ENCODE results near the gene FAM180A. TPM values are rescaled to one million over a fixed set of nuclear protein-coding genes. Genes with fewer than 3 reads are reported as not detected.

Gene FAM180A
- total RNA-seq, 1 donor from 2014 or later: 0.26 TPM

- Histone ChIP-seq H3K36me3 (ENCODE audit: control insufficient read depth, insufficient read depth, low read length) (no peaks in the 10 kb centered on the region), H3K27me3 (ENCODE audit: control insufficient read depth, insufficient read depth, low read length) (no peaks in the 10 kb centered on the region), H3K4me3 (ENCODE audit: low read depth, low read length) (no peak overlapping the region)
- no peak for TF ChIP-seq CTCF (IDR thresholded peaks at IDR 0.05; ENCODE audit: insufficient read depth, low read length, severe bottlenecking)
- no peak for FAIRE-seq
- DNase-seq (ENCODE audit: low read depth): no peak
These were observed 28.9 kb downstream of the FAM180A start for GRCh38 chr7:135719688-135720087.

GRCh38 chr7:135718794-135719437 lies 29.7 kb downstream of the FAM180A start:
- no peak for FAIRE-seq

GRCh38 chr7:135718219-135718618 lies 30.4 kb downstream of the FAM180A start:
- FAIRE-seq (no peak), DNase-seq (ENCODE audit: low read depth) (no peak)
- no peaks in the 10 kb centered on the region for H3K36me3 ChIP-seq (ENCODE audit: control insufficient read depth, insufficient read depth, low read length)
- H3K27me3 ChIP-seq (ENCODE audit: control insufficient read depth, insufficient read depth, low read length): no peaks in the 10 kb centered on the region
- TF ChIP-seq CTCF (IDR thresholded peaks at IDR 0.05; ENCODE audit: insufficient read depth, low read length, severe bottlenecking): no peak
- H3K4me3 ChIP-seq (ENCODE audit: low read depth, low read length): no peak overlapping the region

More at GRCh38 chr7:135718794-135719437, 29.7 kb downstream of the FAM180A start:
- Histone ChIP-seq H3K36me3 (ENCODE audit: control insufficient read depth, insufficient read depth, low read length) (no peaks in the 10 kb centered on the region), H3K4me3 (ENCODE audit: low read depth, low read length) (no peak overlapping the region), H3K27me3 (ENCODE audit: control insufficient read depth, insufficient read depth, low read length) (no peaks in the 10 kb centered on the region)
- no peak for DNase-seq (ENCODE audit: low read depth)
- no peak for TF ChIP-seq CTCF (IDR thresholded peaks at IDR 0.05; ENCODE audit: insufficient read depth, low read length, severe bottlenecking)

GRCh38 chr7:135717693-135718092 lies 30.9 kb downstream of the FAM180A start:
- no peaks in the 10 kb centered on the region for H3K36me3 ChIP-seq (ENCODE audit: control insufficient read depth, insufficient read depth, low read length)
- no peaks in the 10 kb centered on the region for H3K27me3 ChIP-seq (ENCODE audit: control insufficient read depth, insufficient read depth, low read length)
- no peak for FAIRE-seq
- H3K4me3 ChIP-seq (ENCODE audit: low read depth, low read length): no peak overlapping the region
- DNase-seq (ENCODE audit: low read depth): no peak
- no peak for TF ChIP-seq CTCF (IDR thresholded peaks at IDR 0.05; ENCODE audit: insufficient read depth, low read length, severe bottlenecking)

- no peaks in the 10 kb centered on the region for H3K27me3 ChIP-seq (ENCODE audit: control insufficient read depth, insufficient read depth, low read length)
- FAIRE-seq: no peak
- H3K4me3 ChIP-seq (ENCODE audit: low read depth, low read length): no peak overlapping the region
- TF ChIP-seq CTCF (IDR thresholded peaks at IDR 0.05; ENCODE audit: insufficient read depth, low read length, severe bottlenecking): no peak
- DNase-seq (ENCODE audit: low read depth): peak; percentile 59
- no peaks in the 10 kb centered on the region for H3K36me3 ChIP-seq (ENCODE audit: control insufficient read depth, insufficient read depth, low read length)
These were observed 31.9 kb downstream of the FAM180A start for GRCh38 chr7:135716677-135717238.

- H3K27me3 ChIP-seq (ENCODE audit: control insufficient read depth, insufficient read depth, low read length): no peaks in the 10 kb centered on the region
- no peaks in the 10 kb centered on the region for H3K36me3 ChIP-seq (ENCODE audit: control insufficient read depth, insufficient read depth, low read length)
- DNase-seq (ENCODE audit: low read depth) (no peak), FAIRE-seq (no peak)
- no peak overlapping the region for H3K4me3 ChIP-seq (ENCODE audit: low read depth, low read length)
- no peak for TF ChIP-seq CTCF (IDR thresholded peaks at IDR 0.05; ENCODE audit: insufficient read depth, low read length, severe bottlenecking)
These were observed 32.9 kb downstream of the FAM180A start for GRCh38 chr7:135715673-135716072.

Data from bronchial epithelial cell (primary cell).